Thyroid gland (tissue), 4 donors: ENCODE measurements around the gene ADAM33. TPM values are rescaled to one million over a fixed set of nuclear protein-coding genes. Genes with fewer than 3 reads are reported as not detected.

ENCODE experiments used
- DNase-seq, 2 donors: peaks; one replicate each; pipeline ENCODE4 v3.0.0-alpha.2; 2019
- H3K27ac ChIP-seq, 3 donors: fragments of 200-600 bp; sonication (generic); 1 replicate in 2 of 3; 2 replicates in 1 of 3; pipeline ENCODE4 v1.5.1; 2016 to 2019; ENCODE audit warnings: mild to moderate bottlenecking in 1 of 3, moderate library complexity in 1 of 3
- H3K27me3 ChIP-seq: fragments of 200-600 bp; sonication (generic); one replicate; pipeline ENCODE4 v1.5.1; 2019
- H3K36me3 ChIP-seq, 2 donors: fragments of 200-600 bp; sonication (generic); one replicate each; pipeline ENCODE4 v1.5.1; 2016 to 2019
- H3K4me1 ChIP-seq, 2 donors: fragments of 200-600 bp; sonication (generic); one replicate each; pipeline ENCODE4 v1.5.1; 2017 to 2019
- H3K4me3 ChIP-seq, 3 donors: fragments of 200-600 bp; sonication (generic); replicated peaks in 1 of 3; 1 replicate in 2 of 3; 2 replicates in 1 of 3; pipeline ENCODE4 v1.5.1; 2016; ENCODE audit warnings: mild to moderate bottlenecking in 1 of 3
- H3K9me3 ChIP-seq: fragments of 200-600 bp; sonication (generic); one replicate; pipeline ENCODE4 v1.5.1; 2017
- POLR2A ChIP-seq, 2 donors: fragments of 450-650 bp; IDR thresholded peaks; one replicate each; pipeline ENCODE4 v1.6.1; 2017; ENCODE audit warnings: antibody characterized with exemption in 2 of 2, mild to moderate bottlenecking in 2 of 2, moderate library complexity in 1 of 2
- WGBS, 2 donors: methylation state at CpG; one replicate each; pipeline ENCODE4 v1.1.5; 2017; 5-methylcytosine and 5-hydroxymethylcytosine counted together
- intact Hi-C: fragments of 100-400 bp; cut with DNase I; formaldehyde crosslinking; loops from one replicate; pipeline ENCODE4 v1.15.1; 2023
- total RNA-seq, 4 donors: library from RNA; depleted of rRNA; stranded (reverse); fragments of >200 nt; gene quantifications; one replicate each; pipeline ENCODE4 v1.2.3, GENCODE V29; 2016
- TF ChIP-seq, protein P1 (sequence below), 6 experiments: fragments of 200-600 bp in 3 of 6; fragments of 450-650 bp in 3 of 6; sonication (generic) in 3 of 6; IDR thresholded peaks; one replicate each; pipeline ENCODE4 v1.5.1; 2016 to 2019; ENCODE audit warnings: antibody characterized with exemption in 6 of 6, mild to moderate bottlenecking in 2 of 6, inconsistent platforms in 1 of 6, moderate library complexity in 1 of 6

ADAM33 gene, protein sequence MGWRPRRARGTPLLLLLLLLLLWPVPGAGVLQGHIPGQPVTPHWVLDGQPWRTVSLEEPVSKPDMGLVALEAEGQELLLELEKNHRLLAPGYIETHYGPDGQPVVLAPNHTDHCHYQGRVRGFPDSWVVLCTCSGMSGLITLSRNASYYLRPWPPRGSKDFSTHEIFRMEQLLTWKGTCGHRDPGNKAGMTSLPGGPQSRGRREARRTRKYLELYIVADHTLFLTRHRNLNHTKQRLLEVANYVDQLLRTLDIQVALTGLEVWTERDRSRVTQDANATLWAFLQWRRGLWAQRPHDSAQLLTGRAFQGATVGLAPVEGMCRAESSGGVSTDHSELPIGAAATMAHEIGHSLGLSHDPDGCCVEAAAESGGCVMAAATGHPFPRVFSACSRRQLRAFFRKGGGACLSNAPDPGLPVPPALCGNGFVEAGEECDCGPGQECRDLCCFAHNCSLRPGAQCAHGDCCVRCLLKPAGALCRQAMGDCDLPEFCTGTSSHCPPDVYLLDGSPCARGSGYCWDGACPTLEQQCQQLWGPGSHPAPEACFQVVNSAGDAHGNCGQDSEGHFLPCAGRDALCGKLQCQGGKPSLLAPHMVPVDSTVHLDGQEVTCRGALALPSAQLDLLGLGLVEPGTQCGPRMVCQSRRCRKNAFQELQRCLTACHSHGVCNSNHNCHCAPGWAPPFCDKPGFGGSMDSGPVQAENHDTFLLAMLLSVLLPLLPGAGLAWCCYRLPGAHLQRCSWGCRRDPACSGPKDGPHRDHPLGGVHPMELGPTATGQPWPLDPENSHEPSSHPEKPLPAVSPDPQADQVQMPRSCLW
- total RNA-seq, result 10 to 100 TPM in 2 of 4 donors, 1 to 10 TPM in 2; 9.1 to 24.5 (median 12.6) TPM

DNA sequence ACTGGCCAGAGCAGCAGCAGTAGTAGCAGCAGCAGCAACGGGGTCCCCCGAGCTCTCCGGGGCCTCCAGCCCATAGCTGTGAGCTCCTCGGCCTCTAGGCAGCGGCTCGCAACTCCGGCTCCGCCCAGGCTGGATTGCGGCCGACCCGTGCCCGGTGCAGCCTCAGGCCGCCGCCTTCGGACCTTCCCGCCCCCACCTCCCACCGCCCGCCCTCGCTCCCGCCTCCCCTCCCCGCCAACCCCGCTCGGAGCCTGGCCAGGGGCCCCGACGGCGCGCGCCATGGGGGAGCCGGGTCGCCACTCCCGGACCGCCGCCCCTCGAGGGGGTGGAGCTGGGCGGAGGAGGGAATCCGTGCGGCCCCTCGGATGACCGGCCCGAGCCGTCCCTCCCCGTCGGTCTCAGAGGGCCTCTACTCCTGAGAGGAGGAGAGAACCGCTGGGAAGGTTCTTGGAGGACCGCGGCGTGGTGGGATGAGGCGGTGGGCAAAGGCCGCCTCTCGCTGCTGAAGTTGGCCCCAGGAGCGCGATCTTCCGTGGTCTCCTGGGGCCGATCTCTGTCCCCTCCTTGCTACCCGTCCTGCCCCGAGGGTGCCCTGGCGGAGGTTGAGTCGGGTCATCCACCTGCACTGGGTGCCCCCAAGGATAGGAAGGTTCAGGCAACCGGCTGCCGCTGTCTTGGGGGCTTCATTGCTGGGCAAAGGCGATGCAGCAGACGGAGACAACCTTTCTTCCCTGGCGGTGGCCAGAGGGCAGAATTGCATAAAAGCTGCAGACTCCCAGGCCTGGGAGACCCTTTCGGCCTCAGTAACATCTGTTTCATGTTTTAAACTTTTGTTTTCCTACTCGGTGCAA lies at the start of gene ADAM33:
Gene ADAM33, minus strand, starts transcription at position 80 of the 851 bp plus-strand sequence. Its CDS starts 6 bp downstream, at position 74.
- Histone ChIP-seq H3K4me1 (peaks cover 19 to 39% of the 10 kb centered on the region in 2 donors), H3K4me3 (peak within 1 kb of the TSS in 2 of 3 donors; percentile 28 to 52), H3K9me3 (no peaks in the 10 kb centered on the region), H3K27me3 (no peaks in the 10 kb centered on the region), H3K27ac (peak within 1 kb of the TSS; percentile 12 to 71 (median 70)), H3K36me3 (no peaks in the 10 kb centered on the region)
- no peak for TF ChIP-seq POLR2A (IDR thresholded peaks at IDR 0.05)
- TF ChIP-seq, protein P1, sequence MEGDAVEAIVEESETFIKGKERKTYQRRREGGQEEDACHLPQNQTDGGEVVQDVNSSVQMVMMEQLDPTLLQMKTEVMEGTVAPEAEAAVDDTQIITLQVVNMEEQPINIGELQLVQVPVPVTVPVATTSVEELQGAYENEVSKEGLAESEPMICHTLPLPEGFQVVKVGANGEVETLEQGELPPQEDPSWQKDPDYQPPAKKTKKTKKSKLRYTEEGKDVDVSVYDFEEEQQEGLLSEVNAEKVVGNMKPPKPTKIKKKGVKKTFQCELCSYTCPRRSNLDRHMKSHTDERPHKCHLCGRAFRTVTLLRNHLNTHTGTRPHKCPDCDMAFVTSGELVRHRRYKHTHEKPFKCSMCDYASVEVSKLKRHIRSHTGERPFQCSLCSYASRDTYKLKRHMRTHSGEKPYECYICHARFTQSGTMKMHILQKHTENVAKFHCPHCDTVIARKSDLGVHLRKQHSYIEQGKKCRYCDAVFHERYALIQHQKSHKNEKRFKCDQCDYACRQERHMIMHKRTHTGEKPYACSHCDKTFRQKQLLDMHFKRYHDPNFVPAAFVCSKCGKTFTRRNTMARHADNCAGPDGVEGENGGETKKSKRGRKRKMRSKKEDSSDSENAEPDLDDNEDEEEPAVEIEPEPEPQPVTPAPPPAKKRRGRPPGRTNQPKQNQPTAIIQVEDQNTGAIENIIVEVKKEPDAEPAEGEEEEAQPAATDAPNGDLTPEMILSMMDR (IDR thresholded peaks at IDR 0.05), result no peak
- intact Hi-C loops, result no loop called here
- 34% methylated on average over 14 to 25 of the region's 65 CpGs for whole genome bisulfite sequencing, 2 donors
- peak; percentile 58 for DNase-seq

DNA sequence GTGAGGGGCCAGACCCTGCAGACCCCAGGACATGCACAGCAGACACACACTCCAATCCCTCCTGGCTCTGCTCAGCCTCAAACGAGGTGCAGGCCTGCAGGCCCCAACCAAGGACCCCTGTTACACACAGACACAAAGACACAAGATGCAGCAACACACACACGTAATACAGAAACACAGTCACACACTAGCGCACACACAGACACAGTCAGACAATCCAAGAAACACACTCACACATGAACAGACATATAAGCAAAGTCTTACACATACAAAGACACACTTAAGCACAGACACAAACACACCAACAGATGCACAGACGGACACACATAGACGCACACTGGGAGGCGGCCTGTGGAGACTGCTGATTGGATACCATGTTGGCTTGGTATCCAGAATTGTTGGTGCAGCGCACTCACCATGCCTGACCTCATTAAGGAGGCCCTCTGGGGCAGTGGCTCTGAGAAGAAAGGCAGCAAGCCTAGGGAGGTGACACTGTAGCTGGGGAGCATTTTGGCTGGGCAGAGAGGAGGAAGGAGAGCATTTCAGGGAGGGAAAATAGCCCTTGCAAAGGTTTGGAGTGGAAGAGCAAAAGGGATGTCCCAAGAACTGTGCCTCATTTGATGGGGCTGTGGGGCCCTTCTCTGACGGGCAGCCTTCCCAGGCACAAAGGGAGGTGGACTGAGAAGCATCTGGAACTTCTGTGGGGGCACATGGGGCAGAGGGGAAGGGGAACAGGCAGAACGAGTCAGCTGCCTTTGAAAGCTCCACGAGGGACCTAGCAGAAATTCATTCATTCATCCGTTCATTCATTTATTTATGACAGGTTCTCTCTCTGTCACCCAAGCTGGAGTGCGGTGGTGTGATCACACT lies 49.2 kb upstream of the ADAM33 start:
- no peaks in the 10 kb centered on the region for H3K36me3 ChIP-seq
- no peaks in the 10 kb centered on the region for H3K9me3 ChIP-seq
- no peaks in the 10 kb centered on the region for H3K27me3 ChIP-seq
- WGBS, 2 donors, result 73% methylated on average over 12 of the region's 12 CpGs
- H3K4me1 ChIP-seq, result peaks cover 8 to 32% of the 10 kb centered on the region in 2 donors
- intact Hi-C loops, result no loop called here
- no peak overlapping the region for H3K4me3 ChIP-seq
- H3K27ac ChIP-seq, result no peak overlapping the region
- no peak for DNase-seq
- no peak for TF ChIP-seq POLR2A (IDR thresholded peaks at IDR 0.05)
- TF ChIP-seq, protein P1 (IDR thresholded peaks at IDR 0.05), result no peak

DNA sequence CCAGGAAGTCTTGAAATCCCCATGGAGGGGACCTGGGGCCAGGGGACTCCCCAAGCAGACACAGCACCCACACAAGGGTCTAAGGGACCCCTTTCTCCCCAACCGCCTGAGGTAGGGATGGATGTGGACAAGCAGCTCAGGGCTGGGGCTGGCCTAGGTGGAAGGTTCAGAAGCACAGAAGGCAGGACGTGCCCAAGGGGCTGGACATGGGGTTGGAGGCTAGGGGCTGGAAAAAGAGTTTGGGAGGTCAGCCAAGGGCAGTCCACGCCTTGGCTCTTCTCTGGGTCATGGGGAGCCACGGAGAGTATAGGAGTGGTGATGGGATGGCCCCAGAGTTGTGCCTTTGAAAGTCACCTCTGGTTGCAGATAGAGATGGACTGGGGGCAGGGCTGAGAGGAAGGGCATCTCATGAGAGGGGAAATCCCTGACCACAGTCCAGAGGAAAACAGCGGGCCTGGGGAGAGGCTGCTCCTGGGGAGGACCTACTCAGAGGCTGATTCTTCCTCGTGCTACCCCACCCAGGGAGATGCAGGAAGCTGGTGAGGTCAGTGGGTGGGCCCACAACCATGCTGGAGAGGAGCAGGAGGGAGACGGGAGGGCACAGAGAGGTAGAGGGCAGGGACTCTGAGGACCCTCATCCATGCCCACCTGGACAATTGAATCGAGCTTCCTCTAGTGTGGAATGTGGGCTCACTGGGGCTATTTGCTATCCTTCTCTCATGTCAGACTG lies 48.2 kb upstream of the ADAM33 start:
- no peaks in the 10 kb centered on the region for H3K36me3 ChIP-seq
- 74 to 90% methylated on average over 8 of the region's 8 CpGs for WGBS, 2 donors
- no peak overlapping the region for H3K27ac ChIP-seq
- H3K4me1 ChIP-seq, result peaks cover 8 to 32% of the 10 kb centered on the region in 2 donors
- intact Hi-C loops, result no loop called here
- DNase-seq, result no peak
- H3K4me3 ChIP-seq, result no peak overlapping the region
- TF ChIP-seq, protein P1 (IDR thresholded peaks at IDR 0.05), result no peak
- no peak for TF ChIP-seq POLR2A (IDR thresholded peaks at IDR 0.05)
- H3K27me3 ChIP-seq, result no peaks in the 10 kb centered on the region
- no peaks in the 10 kb centered on the region for H3K9me3 ChIP-seq

DNA sequence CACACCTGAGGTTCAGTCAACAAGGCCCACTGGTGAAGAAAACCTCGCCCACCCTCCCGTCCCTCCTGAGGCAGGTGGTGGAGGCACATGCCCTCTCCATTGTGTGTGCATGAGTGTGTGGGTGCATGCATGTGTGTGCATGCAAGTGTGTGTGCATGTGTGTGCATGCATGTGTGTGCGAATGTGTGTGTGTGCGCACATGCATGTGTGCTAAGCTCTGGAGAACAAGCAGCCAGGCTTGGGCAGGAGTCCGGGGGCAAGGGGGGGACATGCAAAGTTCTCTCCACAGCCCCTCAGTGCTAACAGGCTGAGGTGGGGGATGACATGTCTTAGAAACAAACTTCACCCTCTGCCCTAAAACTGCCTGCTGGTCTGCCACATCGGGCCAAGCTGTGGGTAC lies 47.6 kb upstream of the ADAM33 start:
- intact Hi-C loops, result no loop called here
- no peak for TF ChIP-seq POLR2A (IDR thresholded peaks at IDR 0.05)
- TF ChIP-seq, protein P1 (IDR thresholded peaks at IDR 0.05), result no peak
- peaks cover 8 to 27% of the 10 kb centered on the region in 2 donors for H3K4me1 ChIP-seq
- WGBS, 2 donors, result 84 to 95% methylated on average over 5 to 6 of the region's 6 CpGs
- no peaks in the 10 kb centered on the region for H3K9me3 ChIP-seq
- no peak overlapping the region for H3K27ac ChIP-seq
- H3K27me3 ChIP-seq, result no peaks in the 10 kb centered on the region
- no peaks in the 10 kb centered on the region for H3K36me3 ChIP-seq
- no peak overlapping the region for H3K4me3 ChIP-seq
- no peak for DNase-seq
